Astrocyte (in vitro differentiated cells and primary cell): Measurements from ENCODE around the gene GARIN5A. TPM values are rescaled to one million over a fixed set of nuclear protein-coding genes. Genes with fewer than 3 reads are reported as not detected.

Experiments
- DNase-seq: peaks from one replicate; pipeline ENCODE4 v3.0.0-alpha.2; 2010; ENCODE audit warnings: low read depth
- FAIRE-seq: peaks from 2 replicates; lab custom pipeline; 2011; peaks lifted over from hg19 to GRCh38; lab: Jason Lieb, UNC
- H2AFZ ChIP-seq: 2 replicates; pipeline ENCODE4 v1.6.0; 2012; ENCODE audit warnings: low read depth, low read length, inconsistent platforms
- H3K27ac ChIP-seq: 2 replicates; pipeline ENCODE4 v1.5.1; 2011; ENCODE audit warnings: low read depth, low read length, inconsistent platforms
- H3K27me3 ChIP-seq: 2 replicates; pipeline ENCODE4 v1.6.0; 2011; ENCODE audit warnings: low read length, inconsistent platforms; ENCODE audit not compliant: insufficient read depth
- H3K36me3 ChIP-seq: 2 replicates; pipeline ENCODE4 v1.5.1; 2011; ENCODE audit warnings: low read length, inconsistent platforms; ENCODE audit not compliant: insufficient read depth
- H3K4me1 ChIP-seq: 2 replicates; pipeline ENCODE4 v1.5.1; 2011; ENCODE audit warnings: low read length, inconsistent platforms; ENCODE audit not compliant: insufficient read depth
- H3K4me2 ChIP-seq: 2 replicates; pipeline ENCODE4 v1.6.0; 2012; ENCODE audit warnings: low read length, inconsistent platforms
- H3K4me3 ChIP-seq: 2 replicates; pipeline ENCODE4 v1.5.1; 2011; ENCODE audit warnings: low read depth, mild to moderate bottlenecking, low read length, inconsistent platforms; ENCODE audit not compliant: insufficient read depth
- H3K79me2 ChIP-seq: 2 replicates; pipeline ENCODE4 v1.6.0; 2012; ENCODE audit warnings: mild to moderate bottlenecking, low read length, inconsistent platforms; ENCODE audit not compliant: insufficient read depth
- H3K9ac ChIP-seq: 2 replicates; pipeline ENCODE4 v1.6.0; 2012; ENCODE audit warnings: mild to moderate bottlenecking, low read length, inconsistent platforms
- H3K9me3 ChIP-seq: 2 replicates; pipeline ENCODE4 v1.5.1; 2012; ENCODE audit warnings: low read depth, mild to moderate bottlenecking, low read length, inconsistent platforms; ENCODE audit not compliant: insufficient read depth
- H4K20me1 ChIP-seq: 2 replicates; pipeline ENCODE4 v1.6.0; 2012; ENCODE audit warnings: low read length, inconsistent platforms; ENCODE audit not compliant: insufficient read depth
- H3K27ac Mint-ChIP-seq: one replicate; pipeline ENCODE4 v1.8.0; 2021; ENCODE audit warnings: mild to moderate bottlenecking, mixed read lengths; ENCODE audit not compliant: unreplicated experiment
- H3K27me3 Mint-ChIP-seq: one replicate; pipeline ENCODE4 v1.8.0; 2021; ENCODE audit warnings: low read depth, mixed read lengths; ENCODE audit not compliant: unreplicated experiment
- H3K36me3 Mint-ChIP-seq: one replicate; pipeline ENCODE4 v1.8.0; 2021; ENCODE audit warnings: low read depth, mixed read lengths; ENCODE audit not compliant: unreplicated experiment
- H3K4me1 Mint-ChIP-seq: one replicate; pipeline ENCODE4 v1.8.0; 2021; ENCODE audit warnings: low read depth, mixed read lengths; ENCODE audit not compliant: unreplicated experiment
- H3K4me3 Mint-ChIP-seq: one replicate; pipeline ENCODE4 v1.8.0; 2021; ENCODE audit warnings: mild to moderate bottlenecking, moderate library complexity, mixed read lengths; ENCODE audit not compliant: unreplicated experiment
- H3K9me3 Mint-ChIP-seq: one replicate; pipeline ENCODE4 v1.8.0; 2021; ENCODE audit warnings: mild to moderate bottlenecking, mixed read lengths; ENCODE audit not compliant: unreplicated experiment
- EZH2 ChIP-seq: IDR thresholded peaks from 2 replicates; pipeline ENCODE4 v1.6.1; 2012; ENCODE audit warnings: mild to moderate bottlenecking, low read length, inconsistent platforms; ENCODE audit not compliant: insufficient read depth
- total RNA-seq: library from RNA; stranded (reverse); gene quantifications from 2 replicates; pipeline ENCODE4 v1.2.1, GENCODE V29; 2021
- TF ChIP-seq, protein P1 (sequence below): IDR thresholded peaks from 2 replicates; pipeline ENCODE4 v1.5.1; 2011; ENCODE audit warnings: low read depth, mild to moderate bottlenecking, inconsistent platforms, low read length, moderate library complexity; ENCODE audit not compliant: insufficient read depth

The GARIN5A gene
- total RNA-seq, 1 donor from 2014 or later = not detected

- H3K36me3 ChIP-seq = no peaks in the 10 kb centered on the region
- no peaks in the 10 kb centered on the region for H3K4me1 Mint-ChIP-seq
- no peak overlapping the region for H3K4me3 ChIP-seq
- no peaks in the 10 kb centered on the region for H3K9me3 ChIP-seq
- DNase-seq = no peak
- FAIRE-seq = no peak
- H3K27me3 Mint-ChIP-seq = no peaks in the 10 kb centered on the region
- TF ChIP-seq, protein P1, sequence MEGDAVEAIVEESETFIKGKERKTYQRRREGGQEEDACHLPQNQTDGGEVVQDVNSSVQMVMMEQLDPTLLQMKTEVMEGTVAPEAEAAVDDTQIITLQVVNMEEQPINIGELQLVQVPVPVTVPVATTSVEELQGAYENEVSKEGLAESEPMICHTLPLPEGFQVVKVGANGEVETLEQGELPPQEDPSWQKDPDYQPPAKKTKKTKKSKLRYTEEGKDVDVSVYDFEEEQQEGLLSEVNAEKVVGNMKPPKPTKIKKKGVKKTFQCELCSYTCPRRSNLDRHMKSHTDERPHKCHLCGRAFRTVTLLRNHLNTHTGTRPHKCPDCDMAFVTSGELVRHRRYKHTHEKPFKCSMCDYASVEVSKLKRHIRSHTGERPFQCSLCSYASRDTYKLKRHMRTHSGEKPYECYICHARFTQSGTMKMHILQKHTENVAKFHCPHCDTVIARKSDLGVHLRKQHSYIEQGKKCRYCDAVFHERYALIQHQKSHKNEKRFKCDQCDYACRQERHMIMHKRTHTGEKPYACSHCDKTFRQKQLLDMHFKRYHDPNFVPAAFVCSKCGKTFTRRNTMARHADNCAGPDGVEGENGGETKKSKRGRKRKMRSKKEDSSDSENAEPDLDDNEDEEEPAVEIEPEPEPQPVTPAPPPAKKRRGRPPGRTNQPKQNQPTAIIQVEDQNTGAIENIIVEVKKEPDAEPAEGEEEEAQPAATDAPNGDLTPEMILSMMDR = no peak
- no peak for TF ChIP-seq EZH2
- H3K79me2 ChIP-seq = no peaks in the 10 kb centered on the region
- H3K4me1 ChIP-seq = no peaks in the 10 kb centered on the region
- no peak overlapping the region for H3K27ac Mint-ChIP-seq
- H4K20me1 ChIP-seq = peaks cover 13% of the 10 kb centered on the region
- H3K9me3 Mint-ChIP-seq = peaks cover 40% of the 10 kb centered on the region
- no peaks in the 10 kb centered on the region for H3K36me3 Mint-ChIP-seq
- no peak overlapping the region for H3K4me3 Mint-ChIP-seq
- no peak overlapping the region for H3K27ac ChIP-seq
- no peak overlapping the region for H3K4me2 ChIP-seq
- peaks cover 9% of the 10 kb centered on the region for H3K27me3 ChIP-seq
- H3K9ac ChIP-seq = no peak overlapping the region
- H2AFZ ChIP-seq = no peak overlapping the region
These were observed 12.9 kb upstream of the GARIN5A start for GRCh38 chr19:50489461-50490011.

DNA sequence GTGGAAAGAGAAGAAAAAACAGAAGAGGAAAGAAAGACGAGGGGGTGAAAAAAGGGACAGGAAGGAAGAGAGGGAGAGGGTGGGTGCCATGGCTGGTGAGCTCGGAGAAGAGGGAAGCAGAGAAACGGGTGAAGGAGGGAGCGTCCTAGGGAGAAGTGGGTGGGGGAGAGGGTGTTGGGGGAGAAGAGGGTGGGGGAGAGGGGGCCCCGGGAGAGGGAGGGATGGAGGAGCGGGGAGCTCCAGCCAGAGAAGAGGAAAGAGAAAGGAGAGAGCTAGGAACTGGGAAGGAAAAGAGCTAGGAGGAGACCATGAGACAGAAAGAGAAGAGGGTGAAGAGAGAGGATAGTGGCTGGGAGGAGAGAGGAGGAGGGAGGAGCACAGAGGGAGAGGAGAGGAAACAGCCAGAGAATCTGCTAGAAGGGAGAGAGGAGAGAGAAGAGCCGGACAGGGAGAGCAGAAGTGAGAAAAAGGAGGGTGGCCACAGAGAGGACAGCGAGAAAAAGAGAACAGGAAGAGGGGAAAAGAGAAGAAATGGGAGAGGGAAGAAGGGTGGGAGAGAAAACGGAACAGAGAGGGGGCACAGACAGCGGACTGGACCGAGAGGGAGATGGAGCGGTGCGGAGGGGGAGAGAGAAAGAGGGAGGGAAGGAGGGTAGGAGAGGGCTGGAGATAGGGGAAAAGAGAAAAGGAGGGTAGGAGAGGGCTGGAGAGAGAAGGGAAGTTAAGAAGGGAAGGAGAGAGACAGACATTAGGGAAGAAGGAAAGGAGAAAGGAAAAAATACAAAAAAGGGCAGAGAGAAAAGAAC, 11.9 kb upstream of the GARIN5A start:
- Mint-ChIP-seq H3K4me1 (no peaks in the 10 kb centered on the region), H3K4me3 (no peak overlapping the region), H3K27ac (no peak overlapping the region), H3K36me3 (no peaks in the 10 kb centered on the region), H3K9me3 (peaks cover 36% of the 10 kb centered on the region), H3K27me3 (no peaks in the 10 kb centered on the region)
- no peaks in the 10 kb centered on the region for H3K9me3 ChIP-seq
- H3K4me2 ChIP-seq = no peak overlapping the region
- H3K9ac ChIP-seq = no peak overlapping the region
- DNase-seq (no peak), FAIRE-seq (no peak)
- H3K79me2 ChIP-seq = no peaks in the 10 kb centered on the region
- H3K36me3 ChIP-seq = no peaks in the 10 kb centered on the region
- no peak overlapping the region for H3K27ac ChIP-seq
- no peak overlapping the region for H2AFZ ChIP-seq
- peaks cover 13% of the 10 kb centered on the region for H4K20me1 ChIP-seq
- H3K4me3 ChIP-seq = no peak overlapping the region
- TF ChIP-seq EZH2 = no peak
- TF ChIP-seq, protein P1 = no peak
- peaks cover 9% of the 10 kb centered on the region for H3K27me3 ChIP-seq
- no peaks in the 10 kb centered on the region for H3K4me1 ChIP-seq
